ENCODE results near the gene CDAN1. TPM values are rescaled to one million over a fixed set of nuclear protein-coding genes. Genes with fewer than 3 reads are reported as not detected.

The CDAN1 gene
- total and polyA plus RNA-seq, 10 of the 15 experiments (the other 5 are each of a cell fraction or from before 2014, with no cell fraction given) = 0.56 to 14.2 (median 6.7) TPM

GRCh38 chr15:42731461-42731860 lies 5.5 kb downstream of the CDAN1 start:
- CTCF ChIA-PET = no interaction called here
- Histone ChIP-seq H3K4me2 (ENCODE audit: control insufficient read depth, insufficient read depth) (no peak overlapping the region), H3K36me3 (ENCODE audit: control insufficient read depth in 2 of 2, insufficient read depth in 2 of 2, low read length in 1 of 2) (peaks cover 13 to 15% of the 10 kb centered on the region in 2 experiments), H4K20me1 (ENCODE audit: control insufficient read depth, insufficient read depth) (no peaks in the 10 kb centered on the region), H3K27ac (ENCODE audit: control insufficient read depth, insufficient read depth) (no peak overlapping the region), H3K27me3 (replicated peaks in 1 of 2; ENCODE audit: control insufficient read depth in 2 of 2, insufficient read depth in 2 of 2, low read length in 1 of 2) (no peaks in the 10 kb centered on the region), H3K9ac (ENCODE audit: control insufficient read depth, insufficient read depth, low read length) (no peak overlapping the region), H2AFZ (ENCODE audit: control insufficient read depth, low read depth, low read length) (no peak overlapping the region), H3K4me3 (no peak overlapping the region), H3K4me1 (ENCODE audit: control insufficient read depth, insufficient read depth, low read length) (peaks cover 18% of the 10 kb centered on the region), H3K9me3 (replicated peaks; ENCODE audit: control insufficient read depth, insufficient read depth, low read length) (no peaks in the 10 kb centered on the region), H3K79me2 (ENCODE audit: control insufficient read depth, insufficient read depth, low read length) (peaks cover 6% of the 10 kb centered on the region)
- no TSS peak for BruUV-seq (replicated peaks)
- ATAC-seq = no peak
- SMC1A ChIA-PET (ENCODE audit: uncharacterized antibody, unreplicated experiment) = no interaction called here
- TF ChIP-seq CBX5 (IDR thresholded peaks at IDR 0.05; ENCODE audit: low read depth) = no peak
- no peak for TF ChIP-seq SMARCA5 (IDR thresholded peaks at IDR 0.05)
- TF ChIP-seq MLLT1 (IDR thresholded peaks at IDR 0.05) = no peak
- TF ChIP-seq PRDM15 (CRISPR knock-in tag; IDR thresholded peaks at IDR 0.05) = no peak
- in situ Hi-C loops (cut with MboI) = no loop called here
- POLR2A ChIA-PET = no interaction called here
- RAD21 ChIA-PET (ENCODE audit: unreplicated experiment) = interaction anchor here (1.4 kb wide), 1 partner anchor 195 kb away, joined by 3 read pairs; no protein-coding TSS in a partner anchor
- no peak for DNase-seq (ENCODE audit: low read depth, low spot score)
- FAIRE-seq = no peak
- intact Hi-C loops (cut with micrococcal nuclease; ENCODE audit: unreplicated experiment) = loop anchor here (10.0 kb wide), 1 partner anchor 193 kb away; the partner anchor contains the start of gene TTBK2
- 94% methylated on average over 6 of the region's 6 CpGs for WGBS (ENCODE audit: insufficient coverage, insufficient replicate concordance, low lambda C conversion rate, missing lambda C conversion rate)

Measured in GM12878 (cell line).